Stimulated activated CD8-positive, alpha-beta memory T cell treated with anti-CD3 and anti-CD28 coated beads, Interleukin-15, amount 100 ng/mL, for 48 hours (primary cell): ENCODE measurements around the gene PTH1R.

Experiments used
- DNase-seq, 2 donors: peaks; one replicate each; pipeline ENCODE4 v3.0.0-alpha.2; 2020; ENCODE audit warnings: low read depth in 2 of 2

PTH1R gene

DNA sequence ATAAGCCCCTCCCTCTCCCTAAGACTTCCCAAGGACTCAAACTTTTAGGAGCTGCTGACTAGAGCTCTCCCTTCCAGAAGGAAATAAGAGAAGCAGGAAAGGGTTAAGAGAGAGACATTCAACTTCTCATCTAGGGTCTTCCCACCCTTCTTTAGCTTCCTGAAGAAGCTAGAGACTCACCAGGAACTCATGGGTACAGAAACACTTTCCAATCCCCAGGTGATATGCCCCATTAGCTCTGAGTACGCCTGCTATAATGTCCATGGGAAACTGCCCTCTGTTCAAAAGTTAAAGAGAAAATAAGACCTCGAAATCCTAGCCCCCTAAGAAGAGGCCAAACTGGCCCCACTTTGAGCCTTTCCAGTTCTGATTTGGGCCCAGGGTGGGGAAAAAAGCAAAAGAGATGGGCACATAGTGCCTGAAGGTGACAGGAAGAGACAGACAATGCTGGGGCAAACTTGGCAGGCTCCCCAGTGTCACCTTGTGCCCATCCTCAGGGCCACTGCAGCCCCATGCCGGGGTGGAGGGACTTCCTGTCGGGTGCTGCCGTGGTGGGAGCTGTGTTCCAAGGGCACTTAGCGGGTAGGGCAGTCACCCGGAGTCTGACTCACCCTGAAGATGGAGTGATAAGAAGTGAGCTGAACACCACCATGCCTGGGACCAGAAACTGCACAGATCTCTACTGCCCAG is 69.5 kb downstream of the PTH1R start:
- peak; percentile 54 to 63 for DNase-seq

GRCh38 chr3:46947546-46947901 is 70.0 kb downstream of the PTH1R start:
- DNase-seq: no peak

DNA sequence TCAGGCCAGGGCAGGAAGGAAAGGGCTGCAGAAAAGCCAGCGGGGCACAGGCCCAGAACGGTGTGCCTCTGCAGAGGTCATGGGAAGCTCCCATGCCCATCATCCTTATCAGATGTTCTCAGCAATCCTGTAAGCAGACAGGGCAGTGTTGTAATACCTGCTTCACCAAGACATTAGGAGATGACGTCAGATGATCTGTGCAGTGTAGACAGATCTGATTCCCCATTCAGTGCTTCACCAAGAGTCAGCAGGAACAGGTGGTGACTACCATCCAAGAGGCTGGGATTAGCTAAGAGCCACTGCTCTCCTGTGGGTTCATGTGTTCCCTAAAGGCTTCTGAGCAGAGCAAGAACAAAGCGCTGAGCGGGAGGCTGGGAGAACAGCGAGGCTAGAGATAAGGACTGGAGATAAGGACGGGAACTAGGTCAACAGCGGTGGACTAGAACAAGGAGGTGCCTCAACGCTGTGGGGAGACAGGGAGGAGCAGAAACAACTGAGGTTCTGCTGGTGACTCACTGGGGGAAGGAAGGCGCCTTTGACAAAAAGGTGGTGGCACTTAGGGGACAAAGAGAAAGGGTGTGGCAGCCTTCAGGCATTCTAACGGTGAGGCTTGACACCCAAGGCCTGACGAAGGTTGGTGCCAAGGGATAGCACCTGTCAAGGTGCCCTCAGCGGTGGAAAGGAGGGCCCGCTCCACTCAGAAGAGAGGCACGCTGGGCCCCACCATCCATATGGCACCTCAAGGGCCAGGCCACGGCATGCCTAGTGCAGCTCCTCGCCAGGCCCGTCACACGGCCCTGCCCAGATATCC is 70.7 kb downstream of the PTH1R start:
- peak; percentile 43 to 50 for DNase-seq

GRCh38 chr3:46948830-46949671 is 71.5 kb downstream of the PTH1R start:
- no peak for DNase-seq

DNA sequence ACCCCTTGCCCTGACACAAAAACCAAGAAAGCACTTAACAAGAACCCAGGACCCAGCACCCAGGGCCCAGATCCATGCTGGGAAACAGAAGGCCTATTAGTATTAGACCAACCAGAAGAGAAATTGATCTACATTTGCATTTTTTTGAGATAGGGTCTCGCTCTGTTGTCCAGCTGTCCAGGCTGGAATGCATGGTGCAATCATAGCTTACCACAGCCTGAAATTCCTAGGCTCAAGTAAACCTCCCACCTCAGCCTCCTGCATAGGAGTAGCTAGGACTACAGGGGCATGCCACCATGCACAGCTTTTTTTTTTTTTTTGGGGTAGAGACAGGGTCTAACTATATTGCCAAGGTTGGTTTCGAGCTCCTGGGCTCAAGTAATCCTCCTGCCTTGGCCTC is 72.7 kb downstream of the PTH1R start:
- no peak for DNase-seq

DNA sequence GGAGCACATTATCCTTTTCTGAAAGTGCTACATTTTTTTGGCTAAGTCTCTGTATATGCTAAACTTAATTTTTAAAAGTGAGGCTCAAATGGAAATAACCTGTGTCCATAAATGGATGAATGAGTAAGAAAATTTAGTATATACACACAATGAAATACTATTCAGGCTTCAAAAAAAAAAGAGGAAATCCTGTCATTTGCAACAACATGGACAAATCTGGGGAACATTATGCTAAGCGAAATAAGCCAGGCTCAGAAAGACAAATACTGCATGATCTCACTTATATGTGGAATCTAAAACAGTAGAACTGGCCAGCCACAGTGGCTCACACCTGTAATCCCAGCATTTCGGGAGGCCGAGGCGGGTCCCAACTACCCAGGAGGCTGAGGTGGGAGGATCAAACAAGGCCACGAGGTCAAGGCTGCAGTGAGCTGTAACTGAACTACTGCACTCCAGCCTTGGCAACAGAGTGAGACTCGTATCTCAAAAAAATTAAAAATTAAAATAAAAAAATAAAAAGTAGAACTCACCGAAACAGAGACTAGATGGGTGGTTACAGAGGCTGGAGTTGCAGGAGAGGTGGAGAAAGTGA is 73.2 kb downstream of the PTH1R start:
- DNase-seq: no peak

DNA sequence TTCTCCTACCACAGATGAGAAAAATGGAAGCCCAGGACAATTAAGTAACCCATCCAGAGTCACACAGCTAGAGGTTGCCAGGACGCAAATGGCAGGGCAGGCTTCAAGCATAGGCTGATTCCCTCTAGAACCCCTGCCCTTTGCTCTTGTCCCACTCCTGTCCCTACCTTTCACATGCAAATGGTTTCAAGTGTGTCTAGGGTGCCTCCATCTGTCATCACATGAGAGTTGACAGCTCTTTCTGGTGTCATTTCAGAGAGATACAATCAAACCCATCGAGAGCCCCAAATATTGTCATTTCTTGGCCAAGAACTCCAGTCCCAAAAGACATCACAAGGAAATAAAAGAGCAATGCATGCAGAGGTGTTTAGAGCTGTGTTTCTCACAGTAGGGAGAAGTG is 75.3 kb downstream of the PTH1R start:
- DNase-seq: no peak
